Stomach (tissue), 9 donors: ENCODE results near the gene TEAD4. TPM values are rescaled to one million over a fixed set of nuclear protein-coding genes. Genes with fewer than 3 reads are reported as not detected.

ENCODE experiments used
- DNase-seq, 2 donors: peaks; one replicate each; pipeline versions ENCODE4 v3.0.0 to v3.0.0-alpha.2; 2013 to 2019
- H3K27ac ChIP-seq, 5 donors: fragments of 200-600 bp in 4 of 5; sonication (generic) in 4 of 5; one replicate each; pipeline ENCODE4 v1.5.1; 2013 to 2019; ENCODE audit warnings: mild to moderate bottlenecking in 1 of 5, moderate library complexity in 1 of 5
- H3K27me3 ChIP-seq, 3 donors: fragments of 200-600 bp; sonication (generic); one replicate each; pipeline ENCODE4 v1.5.1; 2017 to 2019; ENCODE audit warnings: mixed run types in 1 of 3
- H3K36me3 ChIP-seq, 4 donors: fragments of 200-600 bp; sonication (generic); 1 replicate in 3 of 4; 2 replicates in 1 of 4; pipeline ENCODE4 v1.5.1; 2016 to 2019
- H3K4me1 ChIP-seq, 4 donors: fragments of 200-600 bp; sonication (generic); one replicate each; pipeline ENCODE4 v1.5.1; 2016 to 2019
- H3K4me3 ChIP-seq, 4 donors: fragments of 200-600 bp; sonication (generic) in 3 of 4; one replicate each; pipeline ENCODE4 v1.5.1; 2016 to 2019; ENCODE audit warnings: mild to moderate bottlenecking in 1 of 4
- H3K9me3 ChIP-seq, 4 donors: fragments of 200-600 bp; sonication (generic); one replicate each; pipeline ENCODE4 v1.5.1; 2016 to 2019
- EP300 ChIP-seq: sonication (generic); formaldehyde crosslinking; IDR thresholded peaks from one replicate; pipeline ENCODE4 v1.6.1; 2017; ENCODE audit warnings: antibody characterized with exemption
- POLR2A ChIP-seq, 4 donors: fragments of 450-650 bp; IDR thresholded peaks; one replicate each; pipeline ENCODE4 v1.6.1; 2016; ENCODE audit warnings: antibody characterized with exemption in 4 of 4, control low read depth in 2 of 4, mild to moderate bottlenecking in 1 of 4, moderate library complexity in 1 of 4
- POLR2AphosphoS5 ChIP-seq, 3 donors: sonication (generic); formaldehyde crosslinking; IDR thresholded peaks; one replicate each; pipeline ENCODE4 v1.6.1; 2016; ENCODE audit warnings: antibody characterized with exemption in 3 of 3
- WGBS, 5 donors: extraction: QIAGEN DNeasy Blood & Tissue Kit in 3 of 5; methylation state at CpG; one replicate each; pipeline versions ENCODE4 v1.1.5 to v1.1.7; 2013 to 2018; 5-methylcytosine and 5-hydroxymethylcytosine counted together
- intact Hi-C: fragments of 100-400 bp; cut with DNase I; formaldehyde crosslinking; loops from one replicate; pipeline ENCODE4 v1.15.1; 2023; ENCODE audit warnings: low total_unique reads
- polyA plus RNA-seq, 3 donors: library from polyadenylated mRNA; stranded (reverse); fragments of 200-250 nt; gene quantifications; one replicate each; pipeline ENCODE4 v1.2.3, GENCODE V29; 2013
- total RNA-seq, 5 donors: library from RNA; depleted of rRNA; stranded (reverse); fragments of >200 nt; gene quantifications; one replicate each; pipeline versions ENCODE4 v1.1.0 to v1.2.3, GENCODE V29; 2014 to 2016
- TF ChIP-seq, protein P1 (sequence below), 7 experiments: fragments of 450-650 bp in 4 of 7; fragments of 200-600 bp in 3 of 7; sonication (generic) in 3 of 7; IDR thresholded peaks; one replicate each; pipeline ENCODE4 v1.5.1; 2016 to 2019; ENCODE audit warnings: antibody characterized with exemption in 7 of 7, control low read depth in 2 of 7, mild to moderate bottlenecking in 1 of 7
- donor health status: healthy with polysubstance abuse.
- donor health status: Bipolar disorder and iron deficiency.
- donor health status: healthy.

Gene TEAD4
- total and polyA plus RNA-seq, 8 donors = 5.7 to 10.6 (median 8.3) TPM; not detected in 2

DNA sequence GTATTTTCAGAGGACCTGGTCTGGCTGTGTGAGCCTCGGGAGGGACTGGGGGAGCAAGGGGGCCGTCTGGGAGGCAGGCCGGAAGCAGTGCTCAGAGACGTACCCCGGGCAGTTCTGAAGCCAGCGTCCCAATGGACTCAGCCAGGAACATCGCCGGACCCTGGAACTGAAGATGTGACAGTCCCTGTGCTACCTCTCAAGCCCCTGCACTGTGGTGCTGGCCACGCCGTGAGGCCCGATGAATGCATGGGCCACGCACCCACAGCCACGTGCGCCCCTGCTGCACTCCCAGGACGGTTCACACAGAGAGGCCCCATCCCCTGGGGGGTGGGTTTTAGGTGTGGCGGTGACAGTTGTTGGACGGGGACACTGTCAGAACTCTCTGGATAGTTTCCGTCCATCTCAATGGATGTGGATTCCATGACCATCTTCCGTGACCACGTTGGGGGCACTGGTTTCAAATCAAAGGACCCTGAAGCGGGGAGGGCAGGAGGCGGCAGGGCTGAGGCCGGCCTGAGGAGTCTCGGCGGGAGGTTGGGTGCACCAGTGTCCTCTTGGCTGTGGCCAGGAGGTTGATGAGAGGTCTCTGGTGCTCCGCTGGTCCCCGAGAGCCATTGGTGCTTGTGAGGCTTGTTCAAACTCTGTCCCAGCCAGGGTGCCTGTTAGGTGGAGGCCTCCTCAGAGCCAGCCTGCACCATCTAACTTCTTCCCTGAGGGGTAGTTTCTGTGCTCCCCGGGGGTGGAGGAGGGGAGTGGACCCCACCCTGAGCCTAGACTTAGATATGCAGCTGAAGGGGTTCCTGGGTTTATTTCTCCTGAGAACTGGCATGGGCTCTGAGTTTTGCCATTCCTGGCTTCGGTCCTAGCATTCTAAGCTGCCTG, 81.7 kb downstream of the TEAD4 start:
- H3K27ac ChIP-seq = no peak overlapping the region
- no peaks in the 10 kb centered on the region for H3K9me3 ChIP-seq
- H3K27me3 ChIP-seq = peaks cover 0 to 34% (median 0%) of the 10 kb centered on the region in 3 donors
- H3K4me1 ChIP-seq = peaks cover 0 to 13% (median 0%) of the 10 kb centered on the region in 4 donors
- 87 to 92% (median 91%) methylated on average over 20 to 29 of the region's 29 CpGs for WGBS, 5 donors
- TF ChIP-seq, protein P1, sequence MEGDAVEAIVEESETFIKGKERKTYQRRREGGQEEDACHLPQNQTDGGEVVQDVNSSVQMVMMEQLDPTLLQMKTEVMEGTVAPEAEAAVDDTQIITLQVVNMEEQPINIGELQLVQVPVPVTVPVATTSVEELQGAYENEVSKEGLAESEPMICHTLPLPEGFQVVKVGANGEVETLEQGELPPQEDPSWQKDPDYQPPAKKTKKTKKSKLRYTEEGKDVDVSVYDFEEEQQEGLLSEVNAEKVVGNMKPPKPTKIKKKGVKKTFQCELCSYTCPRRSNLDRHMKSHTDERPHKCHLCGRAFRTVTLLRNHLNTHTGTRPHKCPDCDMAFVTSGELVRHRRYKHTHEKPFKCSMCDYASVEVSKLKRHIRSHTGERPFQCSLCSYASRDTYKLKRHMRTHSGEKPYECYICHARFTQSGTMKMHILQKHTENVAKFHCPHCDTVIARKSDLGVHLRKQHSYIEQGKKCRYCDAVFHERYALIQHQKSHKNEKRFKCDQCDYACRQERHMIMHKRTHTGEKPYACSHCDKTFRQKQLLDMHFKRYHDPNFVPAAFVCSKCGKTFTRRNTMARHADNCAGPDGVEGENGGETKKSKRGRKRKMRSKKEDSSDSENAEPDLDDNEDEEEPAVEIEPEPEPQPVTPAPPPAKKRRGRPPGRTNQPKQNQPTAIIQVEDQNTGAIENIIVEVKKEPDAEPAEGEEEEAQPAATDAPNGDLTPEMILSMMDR (IDR thresholded peaks at IDR 0.05) = no peak
- TF ChIP-seq POLR2AphosphoS5 (IDR thresholded peaks at IDR 0.05) (no peak), POLR2A (IDR thresholded peaks at IDR 0.05) (no peak), EP300 (no peak)
- H3K36me3 ChIP-seq = peaks cover 4 to 41% (median 31%) of the 10 kb centered on the region in 4 donors
- intact Hi-C loops = no loop called here
- no peak for DNase-seq
- H3K4me3 ChIP-seq = no peak overlapping the region

DNA sequence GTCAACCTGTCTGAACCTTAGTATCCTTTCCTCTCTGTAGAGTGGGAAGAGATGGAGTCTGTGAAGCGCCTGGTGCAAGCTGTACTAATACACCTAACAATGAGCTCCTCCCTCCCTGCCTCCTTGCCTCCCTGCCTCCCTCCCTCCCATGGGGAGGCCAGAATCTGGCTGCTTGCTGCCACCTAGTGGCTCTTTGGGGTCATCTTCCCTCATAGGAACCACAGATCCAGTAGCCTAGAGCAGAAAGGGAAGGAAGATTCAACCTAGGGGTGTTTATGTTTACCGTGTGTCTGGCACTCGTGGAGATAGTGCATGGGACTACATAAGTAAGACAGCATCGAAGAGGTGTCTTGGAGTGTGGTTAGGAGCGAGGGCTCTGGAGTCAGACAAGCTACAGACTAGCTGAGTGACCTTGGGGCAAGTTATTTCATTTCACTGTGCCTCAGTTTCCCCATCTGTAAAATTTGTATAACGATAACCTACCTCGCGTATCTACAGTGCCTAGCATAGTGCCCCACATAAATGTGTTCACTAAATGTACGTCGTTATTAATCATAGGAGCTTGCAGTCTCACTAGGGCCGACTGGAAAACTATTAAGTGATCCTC, 82.5 kb downstream of the TEAD4 start:
- Histone ChIP-seq H3K36me3 (peaks cover 4 to 41% (median 31%) of the 10 kb centered on the region in 4 donors), H3K4me3 (no peak overlapping the region), H3K9me3 (no peaks in the 10 kb centered on the region), H3K4me1 (peaks cover 0 to 18% (median 0%) of the 10 kb centered on the region in 4 donors), H3K27me3 (peaks cover 0 to 34% (median 0%) of the 10 kb centered on the region in 3 donors), H3K27ac (no peak overlapping the region)
- DNase-seq = peak; percentile 65 to 88
- WGBS, 5 donors = 68 to 75% (median 71%) methylated on average over 11 of the region's 11 CpGs
- intact Hi-C loops = no loop called here
- TF ChIP-seq EP300 (no peak), POLR2A (IDR thresholded peaks at IDR 0.05) (no peak)
- TF ChIP-seq, protein P1 (IDR thresholded peaks at IDR 0.05) = peak in 4 of 7 experiments; percentile 18 to 57 (median 44)

DNA sequence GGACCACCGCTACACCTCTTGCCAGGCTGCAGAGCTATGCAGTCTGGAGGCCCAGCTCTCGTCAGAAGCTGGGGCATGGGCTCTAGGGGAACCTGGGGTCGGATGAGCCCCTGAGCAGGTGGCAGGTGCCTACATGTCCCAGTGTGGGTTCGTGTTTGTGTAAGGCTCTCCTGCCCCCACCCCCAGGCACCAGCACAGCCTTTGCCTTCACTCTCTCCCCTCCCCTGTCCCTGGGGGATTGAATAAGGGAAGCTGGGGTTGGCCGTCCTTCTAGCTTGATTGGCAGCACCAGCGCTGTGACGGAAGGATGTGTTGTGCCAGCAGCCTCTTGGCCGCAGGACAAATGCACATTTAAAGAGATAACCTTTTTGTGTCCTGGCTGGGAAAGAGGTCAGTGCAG, 83.2 kb downstream of the TEAD4 start:
- TF ChIP-seq EP300 (no peak), POLR2A (IDR thresholded peaks at IDR 0.05) (no peak), POLR2AphosphoS5 (IDR thresholded peaks at IDR 0.05) (no peak)
- TF ChIP-seq, protein P1 (IDR thresholded peaks at IDR 0.05) = no peak
- DNase-seq = no peak
- Histone ChIP-seq H3K4me3 (no peak overlapping the region), H3K9me3 (no peaks in the 10 kb centered on the region), H3K4me1 (peaks cover 0 to 18% (median 0%) of the 10 kb centered on the region in 4 donors), H3K36me3 (peaks cover 4 to 37% (median 31%) of the 10 kb centered on the region in 4 donors), H3K27ac (no peak overlapping the region), H3K27me3 (peaks cover 0 to 34% (median 0%) of the 10 kb centered on the region in 3 donors)
- intact Hi-C loops = no loop called here
- 39 to 60% (median 51%) methylated on average over 7 to 8 of the region's 8 CpGs for WGBS, 5 donors

DNA sequence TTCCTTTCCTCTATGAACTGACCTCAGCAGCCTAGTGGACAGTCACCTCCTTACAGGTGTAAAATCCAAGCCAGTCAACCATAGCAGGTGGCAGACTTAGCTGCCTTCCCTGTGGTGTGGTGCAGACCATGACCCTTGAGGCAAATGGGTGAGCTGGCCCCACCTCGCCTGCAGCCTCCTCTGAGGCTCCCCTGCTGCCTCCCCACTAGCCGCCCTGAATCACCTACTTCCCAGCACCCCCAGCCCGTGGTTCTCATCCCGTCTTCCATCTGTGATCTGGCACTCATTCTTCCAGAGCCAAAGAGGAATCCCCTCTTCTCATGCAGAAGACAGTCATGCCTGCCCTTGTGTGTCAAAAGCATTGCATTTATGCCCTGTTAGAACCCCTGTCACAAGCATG, 83.6 kb downstream of the TEAD4 start:
- DNase-seq = no peak
- TF ChIP-seq, protein P1 (IDR thresholded peaks at IDR 0.05) = no peak
- no peak for TF ChIP-seq POLR2A (IDR thresholded peaks at IDR 0.05)
- TF ChIP-seq EP300 = no peak
- TF ChIP-seq POLR2AphosphoS5 (IDR thresholded peaks at IDR 0.05) = no peak
- Histone ChIP-seq H3K4me3 (no peak overlapping the region), H3K27me3 (peaks cover 0 to 34% (median 0%) of the 10 kb centered on the region in 3 donors), H3K9me3 (no peaks in the 10 kb centered on the region), H3K4me1 (peaks cover 0 to 18% (median 0%) of the 10 kb centered on the region in 4 donors), H3K36me3 (peaks cover 4 to 33% (median 28%) of the 10 kb centered on the region in 4 donors), H3K27ac (no peak overlapping the region)
- intact Hi-C loops = no loop called here
- WGBS, 5 donors = 70 to 91% (median 81%) methylated on average over 4 of the region's 4 CpGs
